COLO668 (cell line): ENCODE measurements around the gene PALD1.

Experiments used
- DNase-seq: peaks from one replicate; lab custom pipeline; 2025; ENCODE audit not compliant: unreplicated experiment; lab: John Stamatoyannopoulos, UW

The PALD1 gene

GRCh38 chr10:70552586-70552985 lies 74.0 kb downstream of the PALD1 start:
- no peak for DNase-seq

GRCh38 chr10:70555371-70555770 lies 76.8 kb downstream of the PALD1 start:
- no peak for DNase-seq

GRCh38 chr10:70557086-70557845 lies 78.7 kb downstream of the PALD1 start:
- no peak for DNase-seq

GRCh38 chr10:70557876-70558275 lies 79.3 kb downstream of the PALD1 start:
- DNase-seq = no peak

GRCh38 chr10:70558295-70558694 lies 79.7 kb downstream of the PALD1 start:
- DNase-seq = no peak

- peak; percentile 7 for DNase-seq
Measured at GRCh38 chr10:70558871-70559810, 80.6 kb downstream of the PALD1 start.

GRCh38 chr10:70559861-70560260 lies 81.3 kb downstream of the PALD1 start:
- DNase-seq = no peak

- DNase-seq = no peak
Measured at GRCh38 chr10:70560511-70560941, 82.0 kb downstream of the PALD1 start.

- no peak for DNase-seq
Measured at GRCh38 chr10:70561070-70561469, 82.5 kb downstream of the PALD1 start.

GRCh38 chr10:70561558-70561957 lies 83.0 kb downstream of the PALD1 start:
- no peak for DNase-seq

- DNase-seq = no peak
Measured at GRCh38 chr10:70562036-70562755, 83.6 kb downstream of the PALD1 start.

- no peak for DNase-seq
Measured at GRCh38 chr10:70563230-70563629, 84.7 kb downstream of the PALD1 start.

- no peak for DNase-seq
Measured at GRCh38 chr10:70564113-70564725, 85.7 kb downstream of the PALD1 start.

GRCh38 chr10:70564901-70565351 lies 86.4 kb downstream of the PALD1 start:
- DNase-seq = no peak

GRCh38 chr10:70565556-70566514 lies 87.3 kb downstream of the PALD1 start:
- no peak for DNase-seq

GRCh38 chr10:70566515-70567290 lies 88.1 kb downstream of the PALD1 start:
- no peak for DNase-seq

GRCh38 chr10:70567603-70568002 lies 89.0 kb downstream of the PALD1 start:
- DNase-seq = peak; percentile 3

GRCh38 chr10:70568113-70568512 lies 89.5 kb downstream of the PALD1 start:
- no peak for DNase-seq
